Heart right ventricle (tissue), 16 donors: ENCODE measurements around the gene CFAP99. TPM values are rescaled to one million over a fixed set of nuclear protein-coding genes. Genes with fewer than 3 reads are reported as not detected.

ENCODE experiments used
- ATAC-seq, 8 donors: fragments of 200-7000 bp; cut with Tn5 transposase; one replicate each; pipeline ENCODE4 v1.9.1; 2020; ENCODE audit warnings: mild to moderate bottlenecking in 8 of 8, moderate library complexity in 8 of 8, moderate number of reproducible peaks in 1 of 8
- DNase-seq, 2 donors: peaks; one replicate each; pipeline ENCODE4 v3.0.0-alpha.2; 2020
- H3K27ac ChIP-seq, 10 donors: fragments of 200-600 bp; sonication (generic) in 2 of 10; one replicate each; pipeline versions ENCODE4 v1.5.0 to v1.8.0; 2020 to 2022; ENCODE audit warnings: mild to moderate bottlenecking in 3 of 10
- H3K27me3 ChIP-seq, 7 donors: fragments of 200-600 bp; one replicate each; pipeline ENCODE4 v1.8.0; 2021 to 2022; ENCODE audit warnings: mild to moderate bottlenecking in 2 of 7
- H3K36me3 ChIP-seq, 9 donors: fragments of 200-600 bp; sonication (generic) in 1 of 9; one replicate each; pipeline versions ENCODE4 v1.5.0 to v1.8.0; 2020 to 2022; ENCODE audit warnings: mild to moderate bottlenecking in 2 of 9
- H3K4me1 ChIP-seq, 9 donors: fragments of 200-600 bp; sonication (generic) in 1 of 9; one replicate each; pipeline versions ENCODE4 v1.5.0 to v1.8.0; 2020 to 2022; ENCODE audit warnings: mild to moderate bottlenecking in 4 of 9
- H3K4me3 ChIP-seq, 10 donors: fragments of 200-600 bp; sonication (generic) in 2 of 10; one replicate each; pipeline versions ENCODE4 v1.5.0 to v1.8.0; 2020 to 2022; ENCODE audit warnings: mild to moderate bottlenecking in 7 of 10, moderate library complexity in 2 of 10
- H3K9me3 ChIP-seq, 11 donors: fragments of 200-600 bp in 10 of 11; sonication (generic) in 2 of 11; one replicate each; pipeline versions ENCODE4 v1.5.0 to v1.8.0; 2013 to 2022; ENCODE audit warnings: mild to moderate bottlenecking in 2 of 11, control low read depth in 1 of 11, moderate library complexity in 1 of 11
- CTCF ChIP-seq, 9 donors: fragments of 200-600 bp; sonication (generic) in 2 of 9; IDR thresholded peaks; one replicate each; pipeline versions ENCODE4 v1.5.0 to v1.8.0; 2021 to 2022; ENCODE audit warnings: antibody characterized with exemption in 9 of 9, mild to moderate bottlenecking in 5 of 9, moderate library complexity in 1 of 9
- WGBS, 2 donors: extraction: QIAGEN DNeasy Blood & Tissue Kit; methylation state at CpG; one replicate each; pipeline ENCODE4 v1.1.7; 2013; ENCODE audit warnings: inconsistent platforms in 1 of 2; 5-methylcytosine and 5-hydroxymethylcytosine counted together
- intact Hi-C, 10 donors: fragments of 100-400 bp; cut with DNase I; formaldehyde crosslinking; loops; one replicate each; pipeline versions ENCODE4 v1.11.1 to v1.14.2; 2022
- polyA plus RNA-seq, 2 donors: library from polyadenylated mRNA; stranded (reverse); fragments of 200-250 nt; gene quantifications; one replicate each; pipeline ENCODE4 v1.2.3, GENCODE V29; 2013
- total RNA-seq, 10 donors: library from RNA; stranded (reverse); fragmentation: NEBNext Ultra II Directional in 3 of 10; extraction: Animal tissue kit (Norgen Biotek cat#: 25700) in 3 of 10; gene quantifications; one replicate each; pipeline versions ENCODE4 v1.2.1 to v1.2.4, GENCODE V29; 2021 to 2023
- donor health status: Arrhythmogenic right ventricular cardiomyopathy.
- donor health status: ischemic (EF 13 %, LVEDD 7.1; RV severe dilation, severe dysfunction).
- donor health status: healthy with polysubstance abuse.
- donor health status: DM: no; HTN: yes; CAD: no.
- donor health status: DM: no; HTN: no; CAD: no.
- donor health status: ischemic (EF 25% LVEDD 6.9; RV normal size, moderate dysfunction).
- donor health status: ischemic (EF 25% LVEDD 5.7; RV mildly dilated, moderate dysfunction).
- donor health status: healthy.
- donor health status: DM: yes; HTN: yes; CAD: no.
- donor health status: Ischemic cardiomyopathy.
- donor health status: ischemic (EF 35%, LVEDD 5.7; RV mildly dilated, moderate dysfunction).
- donor health status: nonischemic (EF 11% LVEDD 7.7; RV severe dilation, severe dysfunction).
- donor health status: DM: yes; HTN: yes; CAD: no.
- donor health status: PGD.
- donor health status: ischemic (EF 29% LVEDD 5.4; RV normal size, mild dysfunction).
- donor health status: nonischemic (EF 23%, LVEDD 6.1; RV moderate dilation, normal function).

The CFAP99 gene
- total and polyA plus RNA-seq, 12 donors: not detected

- 85 to 86% methylated on average over 16 of the region's 16 CpGs for WGBS, 2 donors
- intact Hi-C loops: loop anchor here in 2 of 10 donors (10.0 kb wide), 2 partner anchors 214 to 224 kb away; no protein-coding TSS in a partner anchor
- ATAC-seq (no peak), DNase-seq (no peak)
- Histone ChIP-seq H3K4me1 (peaks cover 0 to 6% (median 0%) of the 10 kb centered on the region in 9 donors), H3K9me3 (no peaks in the 10 kb centered on the region), H3K36me3 (no peaks in the 10 kb centered on the region), H3K4me3 (no peak overlapping the region), H3K27ac (no peak overlapping the region), H3K27me3 (peaks cover 0 to 2% (median 0%) of the 10 kb centered on the region in 7 donors)
- TF ChIP-seq CTCF (IDR thresholded peaks at IDR 0.05): no peak
These were observed 20.3 kb downstream of the CFAP99 start for GRCh38 chr4:2438822-2439718.

- peaks cover 0 to 6% (median 0%) of the 10 kb centered on the region in 9 donors for H3K4me1 ChIP-seq
- TF ChIP-seq CTCF (IDR thresholded peaks at IDR 0.05): peak; percentile 43 to 79 (median 66)
- H3K9me3 ChIP-seq: no peaks in the 10 kb centered on the region
- no peaks in the 10 kb centered on the region for H3K36me3 ChIP-seq
- no peaks in the 10 kb centered on the region for H3K27me3 ChIP-seq
- intact Hi-C loops: loop anchor here in 5 of 10 donors (5.0 to 10.0 kb wide), 3 partner anchors 217 to 224 kb away; no protein-coding TSS in a partner anchor
- ATAC-seq: peak; percentile 19 to 75 (median 66)
- peak in 1 of 2 donors; percentile 64 for DNase-seq
- no peak overlapping the region for H3K4me3 ChIP-seq
- 43 to 48% methylated on average over 14 of the region's 14 CpGs for WGBS, 2 donors
- no peak overlapping the region for H3K27ac ChIP-seq
These were observed 22.8 kb downstream of the CFAP99 start for GRCh38 chr4:2441393-2442174.

- Histone ChIP-seq H3K4me3 (no peak overlapping the region), H3K27ac (no peak overlapping the region), H3K9me3 (no peaks in the 10 kb centered on the region), H3K27me3 (no peaks in the 10 kb centered on the region), H3K36me3 (no peaks in the 10 kb centered on the region), H3K4me1 (peaks cover 0 to 6% (median 0%) of the 10 kb centered on the region in 9 donors)
- no peak for DNase-seq
- peak in 2 of 8 donors; percentile 7 to 36 for ATAC-seq
- TF ChIP-seq CTCF (IDR thresholded peaks at IDR 0.05): no peak
- intact Hi-C loops: loop anchor here in 5 of 10 donors (5.0 to 10.0 kb wide), 3 partner anchors 218 to 225 kb away; no protein-coding TSS in a partner anchor
- WGBS, 2 donors: 72 to 77% methylated on average over 20 of the region's 20 CpGs
These were observed 23.6 kb downstream of the CFAP99 start for GRCh38 chr4:2442175-2442993.
